ENCODE data around the gene NEIL3. TPM values are rescaled to one million over a fixed set of nuclear protein-coding genes. Genes with fewer than 3 reads are reported as not detected.
A peak's percentile ranks its signal among the peaks of the same experiment; 100 is the strongest.

Gene NEIL3
- polyA plus RNA-seq (2013): 0.63 TPM

- H3K9me3 ChIP-seq (ENCODE audit: control extremely low read depth in 1 of 5, control insufficient read depth in 4 of 5, insufficient read depth in 2 of 5, low read depth in 1 of 5, low read length in 4 of 5): no peaks in the 10 kb centered on the region
- no peaks in the 10 kb centered on the region for H3K36me3 ChIP-seq (ENCODE audit: control insufficient read depth in 4 of 4, insufficient read depth in 4 of 4, low read length in 3 of 4)
- no peaks in the 10 kb centered on the region for H3K27me3 ChIP-seq (replicated peaks in 2 of 5; ENCODE audit: control insufficient read depth in 4 of 5, insufficient read depth in 5 of 5, low read length in 4 of 5)
- DNase-seq: peak; percentile 91 to 96 (median 94)
- under 1% methylated on average over 52 of the region's 52 CpGs for WGBS (ENCODE audit: insufficient coverage)
- peak within 1 kb of the TSS in 1 of 2 experiments; percentile 66 for H3K27ac ChIP-seq (ENCODE audit: insufficient read depth in 1 of 2, low read depth in 1 of 2, low read length in 2 of 2, poor library complexity in 1 of 2, severe bottlenecking in 2 of 2)
- peak within 1 kb of the TSS; percentile 86 to 99 (median 93) for H3K4me3 ChIP-seq (ENCODE audit: control insufficient read depth in 1 of 7, extremely low read depth in 1 of 7, insufficient read depth in 4 of 7, low read depth in 2 of 7, low read length in 6 of 7)
- ChIA-PET CTCF (interaction anchor here (0.8 to 1.2 kb wide), 3 partner anchors 10 to 59 kb away, joined by 3 to 4 read pairs (median 3); no protein-coding TSS in a partner anchor), POLR2A (no interaction called here)
- peaks cover 6 to 18% (median 12%) of the 10 kb centered on the region in 4 experiments for H3K4me1 ChIP-seq (ENCODE audit: control extremely low read depth in 1 of 4, control insufficient read depth in 4 of 4, insufficient read depth in 4 of 4, low read length in 3 of 4)
These were observed at the start of gene NEIL3 for GRCh38 chr4:177309522-177310371. Gene NEIL3 (plus strand): TSS chr4:177309874. CDS start chr4:177309954, 80 bp downstream.

GRCh38 chr4:177263818-177264217, 45.9 kb upstream of the NEIL3 start:
- POLR2A ChIA-PET: no interaction called here
- CTCF ChIA-PET: interaction anchor here (0.8 to 1.4 kb wide), 2 partner anchors 16 to 75 kb away, joined by 3 read pairs; no protein-coding TSS in a partner anchor
- no peaks in the 10 kb centered on the region for H3K4me1 ChIP-seq (ENCODE audit: control extremely low read depth in 1 of 4, control insufficient read depth in 4 of 4, insufficient read depth in 4 of 4, low read length in 3 of 4)
- no peak overlapping the region for H3K27ac ChIP-seq (ENCODE audit: insufficient read depth in 1 of 2, low read depth in 1 of 2, low read length in 2 of 2, poor library complexity in 1 of 2, severe bottlenecking in 2 of 2)
- over 99% methylated on average over 7 of the region's 7 CpGs for WGBS (ENCODE audit: insufficient coverage)
- DNase-seq: no peak
- no peaks in the 10 kb centered on the region for H3K9me3 ChIP-seq (ENCODE audit: control extremely low read depth in 1 of 5, control insufficient read depth in 4 of 5, insufficient read depth in 2 of 5, low read depth in 1 of 5, low read length in 4 of 5)
- no peaks in the 10 kb centered on the region for H3K27me3 ChIP-seq (replicated peaks in 2 of 5; ENCODE audit: control insufficient read depth in 4 of 5, insufficient read depth in 5 of 5, low read length in 4 of 5)
- H3K4me3 ChIP-seq (ENCODE audit: control insufficient read depth in 1 of 7, extremely low read depth in 1 of 7, insufficient read depth in 4 of 7, low read depth in 2 of 7, low read length in 6 of 7): no peak overlapping the region
- H3K36me3 ChIP-seq (ENCODE audit: control insufficient read depth in 4 of 4, insufficient read depth in 4 of 4, low read length in 3 of 4): no peaks in the 10 kb centered on the region

GRCh38 chr4:177264788-177265422, 44.8 kb upstream of the NEIL3 start:
- H3K9me3 ChIP-seq (ENCODE audit: control extremely low read depth in 1 of 5, control insufficient read depth in 4 of 5, insufficient read depth in 2 of 5, low read depth in 1 of 5, low read length in 4 of 5): no peaks in the 10 kb centered on the region
- H3K4me1 ChIP-seq (ENCODE audit: control extremely low read depth in 1 of 4, control insufficient read depth in 4 of 4, insufficient read depth in 4 of 4, low read length in 3 of 4): no peaks in the 10 kb centered on the region
- H3K27ac ChIP-seq (ENCODE audit: insufficient read depth in 1 of 2, low read depth in 1 of 2, low read length in 2 of 2, poor library complexity in 1 of 2, severe bottlenecking in 2 of 2): no peak overlapping the region
- 100% methylated on average over 1 of the region's 2 CpGs for WGBS (ENCODE audit: insufficient coverage)
- CTCF ChIA-PET: interaction anchor here (1.4 kb wide), 1 partner anchor 74 kb away, joined by 3 read pairs; no protein-coding TSS in a partner anchor
- no peak overlapping the region for H3K4me3 ChIP-seq (ENCODE audit: control insufficient read depth in 1 of 7, extremely low read depth in 1 of 7, insufficient read depth in 4 of 7, low read depth in 2 of 7, low read length in 6 of 7)
- H3K27me3 ChIP-seq (replicated peaks in 2 of 5; ENCODE audit: control insufficient read depth in 4 of 5, insufficient read depth in 5 of 5, low read length in 4 of 5): no peaks in the 10 kb centered on the region
- DNase-seq: no peak
- H3K36me3 ChIP-seq (ENCODE audit: control insufficient read depth in 4 of 4, insufficient read depth in 4 of 4, low read length in 3 of 4): no peaks in the 10 kb centered on the region
- POLR2A ChIA-PET: no interaction called here

GRCh38 chr4:177265729-177266128, 43.9 kb upstream of the NEIL3 start:
- Histone ChIP-seq H3K4me3 (ENCODE audit: control insufficient read depth in 1 of 7, extremely low read depth in 1 of 7, insufficient read depth in 4 of 7, low read depth in 2 of 7, low read length in 6 of 7) (no peak overlapping the region), H3K9me3 (ENCODE audit: control extremely low read depth in 1 of 5, control insufficient read depth in 4 of 5, insufficient read depth in 2 of 5, low read depth in 1 of 5, low read length in 4 of 5) (no peaks in the 10 kb centered on the region), H3K27ac (ENCODE audit: insufficient read depth in 1 of 2, low read depth in 1 of 2, low read length in 2 of 2, poor library complexity in 1 of 2, severe bottlenecking in 2 of 2) (no peak overlapping the region), H3K36me3 (ENCODE audit: control insufficient read depth in 4 of 4, insufficient read depth in 4 of 4, low read length in 3 of 4) (no peaks in the 10 kb centered on the region), H3K4me1 (ENCODE audit: control extremely low read depth in 1 of 4, control insufficient read depth in 4 of 4, insufficient read depth in 4 of 4, low read length in 3 of 4) (no peaks in the 10 kb centered on the region), H3K27me3 (replicated peaks in 2 of 5; ENCODE audit: control insufficient read depth in 4 of 5, insufficient read depth in 5 of 5, low read length in 4 of 5) (no peaks in the 10 kb centered on the region)
- ChIA-PET POLR2A (no interaction called here), CTCF (interaction anchor here (1.3 kb wide), 1 partner anchor 15 kb away, joined by 4 read pairs; no protein-coding TSS in a partner anchor)
- WGBS (ENCODE audit: insufficient coverage): 80% methylated on average over 1 of the region's 3 CpGs
- DNase-seq: no peak

- Histone ChIP-seq H3K4me3 (ENCODE audit: control insufficient read depth in 1 of 7, extremely low read depth in 1 of 7, insufficient read depth in 4 of 7, low read depth in 2 of 7, low read length in 6 of 7) (no peak overlapping the region), H3K27ac (ENCODE audit: insufficient read depth in 1 of 2, low read depth in 1 of 2, low read length in 2 of 2, poor library complexity in 1 of 2, severe bottlenecking in 2 of 2) (no peak overlapping the region), H3K36me3 (ENCODE audit: control insufficient read depth in 4 of 4, insufficient read depth in 4 of 4, low read length in 3 of 4) (no peaks in the 10 kb centered on the region), H3K4me1 (ENCODE audit: control extremely low read depth in 1 of 4, control insufficient read depth in 4 of 4, insufficient read depth in 4 of 4, low read length in 3 of 4) (no peaks in the 10 kb centered on the region), H3K9me3 (ENCODE audit: control extremely low read depth in 1 of 5, control insufficient read depth in 4 of 5, insufficient read depth in 2 of 5, low read depth in 1 of 5, low read length in 4 of 5) (no peaks in the 10 kb centered on the region), H3K27me3 (replicated peaks in 2 of 5; ENCODE audit: control insufficient read depth in 4 of 5, insufficient read depth in 5 of 5, low read length in 4 of 5) (no peaks in the 10 kb centered on the region)
- no peak for DNase-seq
- WGBS (ENCODE audit: insufficient coverage): no CpG with 5 or more reads among the region's 1 CpG
- POLR2A ChIA-PET: no interaction called here
- CTCF ChIA-PET: interaction anchor here (1.0 to 1.3 kb wide), 2 partner anchors 16 to 73 kb away, joined by 3 to 4 read pairs; no protein-coding TSS in a partner anchor
These were observed 43.2 kb upstream of the NEIL3 start for GRCh38 chr4:177266506-177266905.

GRCh38 chr4:177267911-177268310, 41.8 kb upstream of the NEIL3 start:
- CTCF ChIA-PET: interaction anchor here (1.2 kb wide), 1 partner anchor 23 kb away, joined by 3 read pairs; no protein-coding TSS in a partner anchor
- POLR2A ChIA-PET: no interaction called here

GRCh38 chr4:177271091-177271490, 38.6 kb upstream of the NEIL3 start:
- H3K36me3 ChIP-seq (ENCODE audit: control insufficient read depth in 4 of 4, insufficient read depth in 4 of 4, low read length in 3 of 4): no peaks in the 10 kb centered on the region
- no peak for DNase-seq
- POLR2A ChIA-PET: no interaction called here
- no peak overlapping the region for H3K27ac ChIP-seq (ENCODE audit: insufficient read depth in 1 of 2, low read depth in 1 of 2, low read length in 2 of 2, poor library complexity in 1 of 2, severe bottlenecking in 2 of 2)
- CTCF ChIA-PET: no interaction called here
- H3K27me3 ChIP-seq (replicated peaks in 2 of 5; ENCODE audit: control insufficient read depth in 4 of 5, insufficient read depth in 5 of 5, low read length in 4 of 5): no peaks in the 10 kb centered on the region
- no peaks in the 10 kb centered on the region for H3K4me1 ChIP-seq (ENCODE audit: control extremely low read depth in 1 of 4, control insufficient read depth in 4 of 4, insufficient read depth in 4 of 4, low read length in 3 of 4)
- WGBS (ENCODE audit: insufficient coverage): no CpG with 5 or more reads among the region's 1 CpG
- H3K9me3 ChIP-seq (ENCODE audit: control extremely low read depth in 1 of 5, control insufficient read depth in 4 of 5, insufficient read depth in 2 of 5, low read depth in 1 of 5, low read length in 4 of 5): peaks cover 0 to 3% (median 0%) of the 10 kb centered on the region in 5 experiments
- no peak overlapping the region for H3K4me3 ChIP-seq (ENCODE audit: control insufficient read depth in 1 of 7, extremely low read depth in 1 of 7, insufficient read depth in 4 of 7, low read depth in 2 of 7, low read length in 6 of 7)

More at GRCh38 chr4:177267911-177268310, 41.8 kb upstream of the NEIL3 start:
- no peak for DNase-seq
- 95% methylated on average over 3 of the region's 3 CpGs for WGBS (ENCODE audit: insufficient coverage)
- no peaks in the 10 kb centered on the region for H3K4me1 ChIP-seq (ENCODE audit: control extremely low read depth in 1 of 4, control insufficient read depth in 4 of 4, insufficient read depth in 4 of 4, low read length in 3 of 4)
- H3K4me3 ChIP-seq (ENCODE audit: control insufficient read depth in 1 of 7, extremely low read depth in 1 of 7, insufficient read depth in 4 of 7, low read depth in 2 of 7, low read length in 6 of 7): no peak overlapping the region
- no peaks in the 10 kb centered on the region for H3K36me3 ChIP-seq (ENCODE audit: control insufficient read depth in 4 of 4, insufficient read depth in 4 of 4, low read length in 3 of 4)
- no peaks in the 10 kb centered on the region for H3K9me3 ChIP-seq (ENCODE audit: control extremely low read depth in 1 of 5, control insufficient read depth in 4 of 5, insufficient read depth in 2 of 5, low read depth in 1 of 5, low read length in 4 of 5)
- no peak overlapping the region for H3K27ac ChIP-seq (ENCODE audit: insufficient read depth in 1 of 2, low read depth in 1 of 2, low read length in 2 of 2, poor library complexity in 1 of 2, severe bottlenecking in 2 of 2)
- H3K27me3 ChIP-seq (replicated peaks in 2 of 5; ENCODE audit: control insufficient read depth in 4 of 5, insufficient read depth in 5 of 5, low read length in 4 of 5): no peaks in the 10 kb centered on the region
